ENCODE measurements around the gene VPS35. TPM values are rescaled to one million over a fixed set of nuclear protein-coding genes. Genes with fewer than 3 reads are reported as not detected.

Gene VPS35
- total RNA-seq = 102 and 108 TPM in 2 replicates
- long read RNA-seq, full-length matches to known transcripts = 380 of 524 reads
- long read RNA-seq, partial matches to known transcripts = 102 of 524 reads
- long read RNA-seq, other reads (novel, unspliced or antisense) = 42 of 524 reads

DNA sequence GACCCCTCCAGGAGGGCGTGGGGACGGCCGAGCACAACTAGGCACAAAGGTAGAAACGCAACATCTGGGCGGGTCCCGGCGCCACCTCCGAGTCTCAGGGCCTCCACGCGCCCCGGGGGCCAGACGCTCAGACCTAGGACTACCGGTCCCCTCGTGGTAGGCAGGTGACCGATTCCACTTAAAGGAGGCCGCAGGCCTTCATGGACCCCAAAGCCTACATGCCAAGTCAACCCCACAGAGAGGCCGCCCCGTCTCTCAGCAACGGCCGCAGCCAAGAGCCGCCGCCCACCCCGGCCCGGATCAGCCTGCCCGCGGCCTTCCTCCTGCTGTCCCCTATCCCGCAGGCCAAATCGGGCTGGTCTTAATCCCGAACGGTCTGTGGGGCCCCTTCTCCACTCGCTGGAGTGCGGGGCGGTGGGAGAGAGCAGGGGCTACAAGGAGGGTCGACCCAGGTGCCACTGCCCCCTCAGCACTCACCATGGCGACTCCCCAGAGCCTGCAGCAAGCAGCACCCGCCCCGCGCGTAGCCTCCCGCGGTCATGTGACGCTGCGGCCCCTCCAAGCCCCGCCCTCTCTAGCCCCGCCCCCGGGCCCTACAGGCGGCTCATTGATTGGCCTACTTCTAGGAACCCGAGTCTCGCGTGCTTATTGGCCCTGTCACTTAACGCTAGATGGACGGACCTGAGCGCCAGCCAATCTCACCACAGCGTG, at the start of gene VPS35:
TSS of gene VPS35 (minus strand) at position 525 of the 711 bp plus-strand sequence. CDS start at position 480, 45 bp downstream.
- peak within 1 kb of the TSS; percentile 93 for H3K27ac Mint-ChIP-seq (ENCODE audit: unreplicated experiment)
- H3K36me3 Mint-ChIP-seq (ENCODE audit: low read depth) = peaks cover 4% of the 10 kb centered on the region

DNA sequence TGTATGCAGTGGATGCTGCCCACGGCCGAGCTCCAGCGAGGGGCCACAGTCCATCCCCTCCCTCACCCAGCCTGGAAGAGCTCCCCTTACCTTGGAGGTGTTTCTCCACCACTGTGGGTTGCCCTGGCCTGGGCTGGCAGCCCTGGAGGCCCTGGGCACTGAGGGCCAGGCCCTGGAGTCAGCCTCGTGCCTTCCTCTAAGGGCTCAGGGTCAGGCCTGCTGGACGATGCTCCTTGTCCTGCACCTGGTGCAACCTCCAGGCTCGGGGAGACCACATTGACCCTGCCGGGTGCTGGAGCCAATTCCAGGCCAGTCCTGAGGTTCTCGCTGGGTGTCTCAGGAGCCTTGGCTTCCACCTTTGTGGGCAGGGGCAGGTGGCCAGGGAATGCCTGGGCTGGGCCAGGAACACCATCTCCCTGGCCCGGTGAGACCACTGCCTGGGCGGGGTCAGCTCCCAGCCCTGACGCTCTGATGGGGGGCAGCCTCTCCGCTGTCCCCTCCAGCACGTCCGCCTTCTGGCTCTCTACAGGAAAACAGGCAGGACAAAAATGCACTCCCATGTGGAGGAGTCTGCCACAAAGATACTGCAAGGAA, 48.7 kb upstream of the VPS35 start:
- TF ChIP-seq, protein P1, sequence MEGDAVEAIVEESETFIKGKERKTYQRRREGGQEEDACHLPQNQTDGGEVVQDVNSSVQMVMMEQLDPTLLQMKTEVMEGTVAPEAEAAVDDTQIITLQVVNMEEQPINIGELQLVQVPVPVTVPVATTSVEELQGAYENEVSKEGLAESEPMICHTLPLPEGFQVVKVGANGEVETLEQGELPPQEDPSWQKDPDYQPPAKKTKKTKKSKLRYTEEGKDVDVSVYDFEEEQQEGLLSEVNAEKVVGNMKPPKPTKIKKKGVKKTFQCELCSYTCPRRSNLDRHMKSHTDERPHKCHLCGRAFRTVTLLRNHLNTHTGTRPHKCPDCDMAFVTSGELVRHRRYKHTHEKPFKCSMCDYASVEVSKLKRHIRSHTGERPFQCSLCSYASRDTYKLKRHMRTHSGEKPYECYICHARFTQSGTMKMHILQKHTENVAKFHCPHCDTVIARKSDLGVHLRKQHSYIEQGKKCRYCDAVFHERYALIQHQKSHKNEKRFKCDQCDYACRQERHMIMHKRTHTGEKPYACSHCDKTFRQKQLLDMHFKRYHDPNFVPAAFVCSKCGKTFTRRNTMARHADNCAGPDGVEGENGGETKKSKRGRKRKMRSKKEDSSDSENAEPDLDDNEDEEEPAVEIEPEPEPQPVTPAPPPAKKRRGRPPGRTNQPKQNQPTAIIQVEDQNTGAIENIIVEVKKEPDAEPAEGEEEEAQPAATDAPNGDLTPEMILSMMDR (conservative IDR thresholded peaks at IDR 0.05) = no peak
- no peaks in the 10 kb centered on the region for H3K36me3 Mint-ChIP-seq (ENCODE audit: low read depth)

More for the DNA sequence above, at the start of gene VPS35:
- TF ChIP-seq, protein P1 (conservative IDR thresholded peaks at IDR 0.05) = peak; percentile 53
- Mint-ChIP-seq H3K9me3 (no peaks in the 10 kb centered on the region), H3K4me1 (peaks cover 42% of the 10 kb centered on the region), H3K4me3 (no peak within 1 kb of the TSS), H3K27me3 (ENCODE audit: low read depth) (no peaks in the 10 kb centered on the region)
- peak; percentile 99 for DNase-seq (ENCODE audit: low read depth, low spot score)

DNA sequence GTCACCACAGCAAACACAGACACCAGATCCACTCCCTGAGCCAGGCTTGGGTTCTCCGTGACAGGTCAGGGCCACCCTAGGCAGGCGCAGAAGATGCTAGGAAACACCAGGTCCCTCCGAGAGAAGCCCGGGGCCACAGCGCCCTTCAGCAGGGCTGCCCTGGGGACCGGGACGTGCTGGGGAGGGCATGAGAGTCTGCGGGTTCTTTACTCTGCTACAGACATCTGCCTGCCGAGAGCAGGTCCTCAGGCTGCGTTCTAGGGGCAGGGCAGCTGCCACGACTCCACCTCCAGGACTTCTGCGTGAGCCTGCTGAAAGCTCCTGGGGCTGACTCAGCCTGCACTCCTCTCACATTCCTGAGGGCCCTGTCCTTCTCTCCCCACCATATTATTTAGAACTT, 47.7 kb upstream of the VPS35 start:
- Mint-ChIP-seq H3K27ac (ENCODE audit: unreplicated experiment) (no peak overlapping the region), H3K27me3 (ENCODE audit: low read depth) (no peaks in the 10 kb centered on the region), H3K4me1 (no peaks in the 10 kb centered on the region), H3K4me3 (no peak overlapping the region), H3K36me3 (ENCODE audit: low read depth) (no peaks in the 10 kb centered on the region), H3K9me3 (no peaks in the 10 kb centered on the region)
- TF ChIP-seq, protein P1 (conservative IDR thresholded peaks at IDR 0.05) = no peak
- no peak for DNase-seq (ENCODE audit: low read depth, low spot score)

More for the DNA sequence above, 48.7 kb upstream of the VPS35 start:
- DNase-seq (ENCODE audit: low read depth, low spot score) = no peak
- Mint-ChIP-seq H3K9me3 (no peaks in the 10 kb centered on the region), H3K4me3 (no peak overlapping the region), H3K4me1 (no peaks in the 10 kb centered on the region), H3K27ac (ENCODE audit: unreplicated experiment) (no peak overlapping the region), H3K27me3 (ENCODE audit: low read depth) (no peaks in the 10 kb centered on the region)

DNA sequence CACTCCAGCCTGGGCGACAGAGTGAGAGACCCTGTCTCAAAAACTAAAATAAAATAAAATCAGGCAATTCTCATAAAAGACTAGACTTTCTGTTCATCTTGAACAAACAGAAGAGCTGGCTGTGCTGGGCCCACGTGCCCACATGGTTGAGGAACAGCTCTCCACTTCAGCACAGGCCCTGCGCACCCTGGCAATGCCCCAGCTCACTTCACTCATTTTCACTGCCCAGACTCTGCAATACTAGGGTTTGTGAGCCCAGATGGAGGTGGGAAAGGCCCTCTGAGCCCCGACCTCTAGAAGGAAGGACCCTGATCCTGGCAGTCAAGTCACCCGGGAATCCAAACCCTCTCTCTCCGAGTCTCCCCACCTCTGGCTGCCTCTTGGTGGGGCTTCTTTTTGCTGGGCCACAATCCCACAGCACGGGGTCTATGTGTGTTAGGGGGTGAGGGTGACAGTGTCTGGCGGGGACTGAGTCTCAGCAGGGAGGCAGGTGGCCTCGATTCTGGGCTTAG, 44.4 kb upstream of the VPS35 start:
- no peak overlapping the region for H3K4me3 Mint-ChIP-seq
- H3K27ac Mint-ChIP-seq (ENCODE audit: unreplicated experiment) = no peak overlapping the region
- no peaks in the 10 kb centered on the region for H3K36me3 Mint-ChIP-seq (ENCODE audit: low read depth)
- H3K4me1 Mint-ChIP-seq = no peaks in the 10 kb centered on the region
- TF ChIP-seq, protein P1 (conservative IDR thresholded peaks at IDR 0.05) = no peak
- DNase-seq (ENCODE audit: low read depth, low spot score) = no peak
- no peaks in the 10 kb centered on the region for H3K9me3 Mint-ChIP-seq
- H3K27me3 Mint-ChIP-seq (ENCODE audit: low read depth) = no peaks in the 10 kb centered on the region

DNA sequence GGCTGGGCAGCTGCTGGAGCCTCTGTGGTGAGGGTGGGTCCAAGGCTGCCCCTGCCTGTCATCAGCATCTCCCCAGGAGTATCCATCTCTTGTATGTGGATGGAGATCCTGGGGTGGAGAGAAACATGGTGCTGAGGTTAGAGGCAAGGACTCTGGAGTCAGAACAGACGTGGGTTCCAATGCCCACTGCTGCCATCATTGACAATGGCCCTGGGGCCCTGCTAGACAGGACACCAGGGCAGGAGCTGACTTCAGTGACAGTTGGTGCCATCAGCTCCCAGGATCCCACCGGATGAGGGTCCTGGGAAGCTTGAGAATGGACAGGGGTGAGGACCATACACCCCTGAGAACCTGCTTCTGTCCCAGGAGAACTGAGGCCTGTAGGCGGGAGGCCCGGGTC, 43.6 kb upstream of the VPS35 start:
- no peak overlapping the region for H3K27ac Mint-ChIP-seq (ENCODE audit: unreplicated experiment)
- H3K36me3 Mint-ChIP-seq (ENCODE audit: low read depth) = no peaks in the 10 kb centered on the region
- TF ChIP-seq, protein P1 (conservative IDR thresholded peaks at IDR 0.05) = no peak
- no peaks in the 10 kb centered on the region for H3K27me3 Mint-ChIP-seq (ENCODE audit: low read depth)
- no peaks in the 10 kb centered on the region for H3K9me3 Mint-ChIP-seq
- no peak overlapping the region for H3K4me3 Mint-ChIP-seq
- no peak for DNase-seq (ENCODE audit: low read depth, low spot score)
- no peaks in the 10 kb centered on the region for H3K4me1 Mint-ChIP-seq

Data from neural crest cell (in vitro differentiated cells).